SK-N-MC (cell line): ENCODE data around the gene ZNF615.

ENCODE experiments used
- EZH2 ChIP-seq: fragments of 200-600 bp; sonication (generic); IDR thresholded peaks from one replicate; pipeline ENCODE4 v1.6.1; 2017; ENCODE audit warnings: antibody characterized with exemption
- FOXP2 ChIP-seq: optimal IDR thresholded peaks from 2 replicates; pipeline ENCODE3; 2011; ENCODE audit warnings: mild to moderate bottlenecking, moderate library complexity; ENCODE audit not compliant: insufficient read depth; ENCODE audit errors: extremely low read length, control extremely low read depth
- POLR2AphosphoS5 ChIP-seq: IDR thresholded peaks from 2 replicates; pipeline ENCODE4 v1.6.1; 2012; ENCODE audit warnings: mild to moderate bottlenecking, low read depth, low read length, borderline replicate concordance

DNA sequence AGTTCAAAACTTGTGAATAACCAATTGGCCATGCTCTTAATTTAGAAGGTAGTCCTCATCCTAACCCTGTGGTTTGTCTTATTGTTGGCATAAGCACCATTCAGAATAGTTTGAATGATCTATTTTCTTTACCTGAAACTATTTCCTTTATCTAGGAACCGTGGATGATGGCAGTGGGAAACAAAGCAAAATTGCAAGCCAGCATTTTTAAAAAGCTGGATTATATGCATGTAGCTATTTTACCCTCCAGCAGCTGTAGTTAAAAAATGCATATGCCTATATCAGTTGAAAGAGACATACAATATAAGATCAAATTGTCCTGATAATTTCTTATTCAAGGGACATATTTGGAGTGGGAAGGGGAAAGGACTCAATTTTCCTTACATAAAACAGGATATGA, 61.4 kb downstream of the ZNF615 start:
- TF ChIP-seq EZH2, result no peak
- TF ChIP-seq POLR2AphosphoS5, result no peak
- no peak for TF ChIP-seq FOXP2
